ENCODE data around the gene CLDND2. TPM values are rescaled to one million over a fixed set of nuclear protein-coding genes. Genes with fewer than 3 reads are reported as not detected.

CLDND2 gene
- total RNA-seq, 1 experiment from 2014 or later = 0.27 TPM

Other genes with a start within 250 kb of the CLDND2 start
- not detected in 2 replicates for gene SIGLEC9, start 244.1 kb downstream of the CLDND2 start, total RNA-seq (2014; rRNA removed; shearing (Covaris generic))
- not detected in 2 replicates for gene SIGLEC7, start 226.7 kb downstream of the CLDND2 start, total RNA-seq (2014; rRNA removed; shearing (Covaris generic))
- 0.22 TPM in 1 of 2 replicates, not detected in the other for gene CD33, start 143.9 kb downstream of the CLDND2 start, total RNA-seq (2014; rRNA removed; shearing (Covaris generic))
- gene SIGLECL1, start 117.9 kb downstream of the CLDND2 start, total RNA-seq (2014; rRNA removed; shearing (Covaris generic)) = not detected in 2 replicates
- 0.66 TPM in 1 of 2 replicates, not detected in the other for gene IGLON5, start 57.4 kb downstream of the CLDND2 start, total RNA-seq (2014; rRNA removed; shearing (Covaris generic))
- 1.2 and 1.6 TPM in 2 replicates for gene VSIG10L, start 26.9 kb downstream of the CLDND2 start, total RNA-seq (2014; rRNA removed; shearing (Covaris generic))
- 77.3 and 88.4 TPM in 2 replicates for gene ETFB, start 2.6 kb downstream of the CLDND2 start, total RNA-seq (2014; rRNA removed; shearing (Covaris generic))
- gene NKG7, start 3.7 kb upstream of the CLDND2 start, total RNA-seq (2014; rRNA removed; shearing (Covaris generic)) = not detected in 2 replicates
- not detected in 2 replicates for gene LIM2, start 19.0 kb upstream of the CLDND2 start, total RNA-seq (2014; rRNA removed; shearing (Covaris generic))
- not detected in 2 replicates for gene C19orf84, start 21.6 kb upstream of the CLDND2 start, total RNA-seq (2014; rRNA removed; shearing (Covaris generic))
- not detected in 2 replicates for gene SIGLEC10, start 48.6 kb upstream of the CLDND2 start, total RNA-seq (2014; rRNA removed; shearing (Covaris generic))
- gene SIGLEC8, start 89.5 kb upstream of the CLDND2 start, total RNA-seq (2014; rRNA removed; shearing (Covaris generic)) = not detected in 2 replicates
- gene CEACAM18, start 109.5 kb upstream of the CLDND2 start, total RNA-seq (2014; rRNA removed; shearing (Covaris generic)) = not detected in 2 replicates
- not detected in 2 replicates for gene SIGLEC12, start 132.8 kb upstream of the CLDND2 start, total RNA-seq (2014; rRNA removed; shearing (Covaris generic))
- gene SIGLEC6, start 162.7 kb upstream of the CLDND2 start, total RNA-seq (2014; rRNA removed; shearing (Covaris generic)) = not detected in 2 replicates
- gene ZNF175, start 202.3 kb upstream of the CLDND2 start, total RNA-seq (2014; rRNA removed; shearing (Covaris generic)) = 2.9 and 3.4 TPM in 2 replicates

Data from NCI-H460 (cell line).